ENCODE data around the gene EGR2. TPM values are rescaled to one million over a fixed set of nuclear protein-coding genes. Genes with fewer than 3 reads are reported as not detected.

EGR2 gene
- total RNA-seq, 1 experiment from 2014 or later = 2.3 TPM

GRCh38 chr10:62815381-62816075 is 638 bp downstream of the EGR2 start (continued):
- TF ChIP-seq ZNF274 (IDR thresholded peaks at IDR 0.05; ENCODE audit: low read depth, low read length) = no peak
- TF ChIP-seq ATF3 (IDR thresholded peaks at IDR 0.05) = no peak
- no peak for TF ChIP-seq EGR1 (IDR thresholded peaks at IDR 0.05; ENCODE audit: low read depth)
- no peak for TF ChIP-seq ELF1 (IDR thresholded peaks at IDR 0.05; ENCODE audit: borderline replicate concordance, low read depth)
- no peak for TF ChIP-seq JUND (IDR thresholded peaks at IDR 0.05)
- TF ChIP-seq RAD21 (IDR thresholded peaks at IDR 0.05; ENCODE audit: low read depth) = no peak
- TF ChIP-seq MAX (IDR thresholded peaks at IDR 0.05) = no peak
- TF ChIP-seq EZH2 (IDR thresholded peaks at IDR 0.05) = no peak
- TF ChIP-seq CEBPB (IDR thresholded peaks at IDR 0.05; ENCODE audit: low read depth) = no peak

GRCh38 chr10:62814756-62815380 is 1.3 kb downstream of the EGR2 start:
- H3K4me3 ChIP-seq (replicated peaks in 1 of 2; ENCODE audit: low read depth in 1 of 2, low read length in 2 of 2) = no peak overlapping the region
- no peak overlapping the region for H2AFZ ChIP-seq (ENCODE audit: low read depth, low read length, poor library complexity, severe bottlenecking)
- ATAC-seq (no peak), DNase-seq (ENCODE audit: low read depth, low spot score) (no peak)
- intact Hi-C loops (cut with micrococcal nuclease) = loop anchor here (5.0 kb wide), 5 partner anchors 223 to 897 kb away; partner anchors contain the start of gene NRBF2
- H3K27ac ChIP-seq (ENCODE audit: low read depth, low read length) = no peak overlapping the region
- no peaks in the 10 kb centered on the region for H3K9me3 ChIP-seq (ENCODE audit: control insufficient read depth in 1 of 2, insufficient read depth in 1 of 2, low read depth in 1 of 2, low read length in 2 of 2)
- no peaks in the 10 kb centered on the region for H3K79me2 ChIP-seq (ENCODE audit: insufficient read depth, low read length)
- no peak overlapping the region for H3K9ac ChIP-seq (ENCODE audit: low read length)
- H4K20me1 ChIP-seq (ENCODE audit: insufficient read depth) = no peaks in the 10 kb centered on the region
- no peaks in the 10 kb centered on the region for H3K27me3 ChIP-seq (ENCODE audit: insufficient read depth, low read length)
- no TSS peak for BruUV-seq (replicated peaks)
- ChIA-PET CTCF (no interaction called here), POLR2A (interaction anchor here (1.5 kb wide), 1 partner anchor 8 kb away, joined by 3 read pairs; no protein-coding TSS in a partner anchor), RAD21 (ENCODE audit: low non-redundant PET in 1 of 2, low total read pairs in 2 of 2, uncharacterized antibody in 2 of 2, unreplicated experiment in 2 of 2) (no interaction called here)
- H3K4me1 ChIP-seq (ENCODE audit: control insufficient read depth in 1 of 2, insufficient read depth in 2 of 2, low read length in 2 of 2) = peaks cover 9 to 34% of the 10 kb centered on the region in 2 experiments
- no peaks in the 10 kb centered on the region for H3K9me2 ChIP-seq (ENCODE audit: insufficient read depth)
- H3K36me3 ChIP-seq (ENCODE audit: control insufficient read depth in 1 of 2, insufficient read depth in 2 of 2, low read length in 2 of 2) = no peaks in the 10 kb centered on the region
- H3K4me2 ChIP-seq (ENCODE audit: low read length) = no peak overlapping the region
- TF ChIP-seq RAD21 (IDR thresholded peaks at IDR 0.05; ENCODE audit: low read depth) (no peak), SP1 (IDR thresholded peaks at IDR 0.05; ENCODE audit: low read depth) (no peak), MAX (IDR thresholded peaks at IDR 0.05) (no peak), FOSL1 (IDR thresholded peaks at IDR 0.05; ENCODE audit: low read depth) (no peak), ZNF274 (IDR thresholded peaks at IDR 0.05; ENCODE audit: low read depth, low read length) (no peak), EZH2phosphoT487 (IDR thresholded peaks at IDR 0.05; ENCODE audit: borderline replicate concordance) (no peak), YY1 (IDR thresholded peaks at IDR 0.05; ENCODE audit: extremely low read depth, insufficient replicate concordance, low read depth, low read length) (no peak), SRF (IDR thresholded peaks at IDR 0.05; ENCODE audit: low read depth) (no peak), EGR1 (IDR thresholded peaks at IDR 0.05; ENCODE audit: low read depth) (no peak), REST (IDR thresholded peaks at IDR 0.05; ENCODE audit: low read depth) (no peak), CBX3 (IDR thresholded peaks at IDR 0.05; ENCODE audit: low read depth) (no peak), EZH2 (IDR thresholded peaks at IDR 0.05) (no peak), CEBPB (IDR thresholded peaks at IDR 0.05; ENCODE audit: low read depth) (no peak), POLR2AphosphoS5 (IDR thresholded peaks at IDR 0.05; ENCODE audit: low read depth, low read length) (no peak), CTCF (IDR thresholded peaks at IDR 0.05 in 2 of 3, conservative IDR thresholded peaks at IDR 0.05 in 1 of 3; ENCODE audit: borderline replicate concordance in 1 of 3, insufficient read depth in 1 of 3, low read depth in 2 of 3, low read length in 2 of 3) (no peak)

Measured in HCT116 (cell line).